ENCODE results near the gene PRKCH.

PRKCH gene

DNA sequence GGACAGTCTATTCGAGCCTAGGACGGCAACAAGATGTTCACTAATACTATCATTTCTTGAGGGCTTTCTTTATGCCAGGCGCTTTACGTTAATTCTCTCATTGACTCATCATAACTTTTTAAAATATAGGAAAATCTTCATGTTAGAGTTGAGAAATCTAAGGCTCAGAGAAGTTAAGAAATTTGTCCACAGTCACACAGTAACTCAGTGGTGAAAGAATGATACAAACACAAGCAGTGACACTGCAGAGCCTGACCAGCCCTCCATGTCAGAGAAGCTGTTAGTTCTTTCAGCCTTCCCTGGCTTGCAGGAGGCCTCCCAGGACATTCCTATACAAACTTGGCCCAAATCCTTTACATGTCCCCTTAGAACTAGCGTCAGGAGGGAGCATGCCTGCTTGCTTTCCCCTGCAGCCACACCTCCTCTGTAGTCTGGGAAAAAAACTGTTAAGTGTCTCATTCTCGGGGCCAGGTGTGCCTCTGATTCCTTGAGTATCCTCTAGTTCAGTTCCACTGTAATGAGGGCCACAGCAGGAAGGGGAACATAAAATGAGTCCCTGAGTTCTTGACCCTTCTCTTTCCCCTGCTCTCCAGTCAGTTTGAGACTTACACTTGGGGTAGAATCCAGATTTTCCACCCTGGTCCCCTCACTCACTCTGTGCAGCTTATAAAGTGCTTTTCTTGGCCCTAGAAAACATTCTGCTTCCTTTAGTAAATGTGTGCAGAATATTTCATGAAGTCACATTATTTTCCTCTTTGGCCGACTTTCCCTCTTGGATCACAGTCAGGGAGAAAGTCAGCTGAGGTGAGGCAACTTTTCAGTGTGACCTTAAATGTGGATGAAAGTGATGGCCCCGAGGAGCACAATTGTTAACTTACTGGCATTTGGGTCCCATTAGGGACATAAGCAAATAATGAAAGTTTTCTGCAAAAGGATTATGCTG is 221.7 kb downstream of the PRKCH start:
- TF ChIP-seq POLR2AphosphoS5 (IDR thresholded peaks at IDR 0.05; ENCODE audit: low read depth): no peak
- no peak for TF ChIP-seq GABPA (IDR thresholded peaks at IDR 0.05; ENCODE audit: low read depth)
- TF ChIP-seq, protein P1, sequence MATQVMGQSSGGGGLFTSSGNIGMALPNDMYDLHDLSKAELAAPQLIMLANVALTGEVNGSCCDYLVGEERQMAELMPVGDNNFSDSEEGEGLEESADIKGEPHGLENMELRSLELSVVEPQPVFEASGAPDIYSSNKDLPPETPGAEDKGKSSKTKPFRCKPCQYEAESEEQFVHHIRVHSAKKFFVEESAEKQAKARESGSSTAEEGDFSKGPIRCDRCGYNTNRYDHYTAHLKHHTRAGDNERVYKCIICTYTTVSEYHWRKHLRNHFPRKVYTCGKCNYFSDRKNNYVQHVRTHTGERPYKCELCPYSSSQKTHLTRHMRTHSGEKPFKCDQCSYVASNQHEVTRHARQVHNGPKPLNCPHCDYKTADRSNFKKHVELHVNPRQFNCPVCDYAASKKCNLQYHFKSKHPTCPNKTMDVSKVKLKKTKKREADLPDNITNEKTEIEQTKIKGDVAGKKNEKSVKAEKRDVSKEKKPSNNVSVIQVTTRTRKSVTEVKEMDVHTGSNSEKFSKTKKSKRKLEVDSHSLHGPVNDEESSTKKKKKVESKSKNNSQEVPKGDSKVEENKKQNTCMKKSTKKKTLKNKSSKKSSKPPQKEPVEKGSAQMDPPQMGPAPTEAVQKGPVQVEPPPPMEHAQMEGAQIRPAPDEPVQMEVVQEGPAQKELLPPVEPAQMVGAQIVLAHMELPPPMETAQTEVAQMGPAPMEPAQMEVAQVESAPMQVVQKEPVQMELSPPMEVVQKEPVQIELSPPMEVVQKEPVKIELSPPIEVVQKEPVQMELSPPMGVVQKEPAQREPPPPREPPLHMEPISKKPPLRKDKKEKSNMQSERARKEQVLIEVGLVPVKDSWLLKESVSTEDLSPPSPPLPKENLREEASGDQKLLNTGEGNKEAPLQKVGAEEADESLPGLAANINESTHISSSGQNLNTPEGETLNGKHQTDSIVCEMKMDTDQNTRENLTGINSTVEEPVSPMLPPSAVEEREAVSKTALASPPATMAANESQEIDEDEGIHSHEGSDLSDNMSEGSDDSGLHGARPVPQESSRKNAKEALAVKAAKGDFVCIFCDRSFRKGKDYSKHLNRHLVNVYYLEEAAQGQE (IDR thresholded peaks at IDR 0.05; ENCODE audit: insufficient replicate concordance, low read depth): no peak

DNA sequence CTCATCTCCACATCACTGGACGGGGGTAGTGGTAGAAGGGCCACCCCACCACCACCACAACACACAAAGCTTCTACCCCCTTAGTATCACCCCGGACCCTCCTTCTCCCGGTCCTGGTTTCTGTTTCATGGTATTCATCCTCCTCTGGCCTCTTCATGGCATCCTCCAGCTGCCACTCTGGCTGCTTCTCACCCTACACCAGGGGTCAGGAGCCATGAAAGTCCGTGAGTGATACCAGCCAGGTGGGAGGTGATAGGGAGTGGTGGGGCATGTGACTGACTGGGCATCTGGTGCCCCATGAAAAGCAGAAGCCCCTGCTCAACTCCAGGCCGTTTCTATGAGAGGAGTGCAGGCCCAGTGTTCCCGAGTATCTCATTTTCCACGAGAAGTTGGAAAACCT is 222.6 kb downstream of the PRKCH start:
- Histone ChIP-seq H3K27me3 (ENCODE audit: insufficient read depth, poor library complexity, severe bottlenecking) (no peaks in the 10 kb centered on the region), H3K4me3 (replicated peaks; ENCODE audit: insufficient read depth, low read length) (no peak overlapping the region), H3K27ac (replicated peaks) (no peak overlapping the region)
- no peak for DNase-seq (ENCODE audit: low read depth in 1 of 2, low spot score in 1 of 2)
- TF ChIP-seq, protein P2, sequence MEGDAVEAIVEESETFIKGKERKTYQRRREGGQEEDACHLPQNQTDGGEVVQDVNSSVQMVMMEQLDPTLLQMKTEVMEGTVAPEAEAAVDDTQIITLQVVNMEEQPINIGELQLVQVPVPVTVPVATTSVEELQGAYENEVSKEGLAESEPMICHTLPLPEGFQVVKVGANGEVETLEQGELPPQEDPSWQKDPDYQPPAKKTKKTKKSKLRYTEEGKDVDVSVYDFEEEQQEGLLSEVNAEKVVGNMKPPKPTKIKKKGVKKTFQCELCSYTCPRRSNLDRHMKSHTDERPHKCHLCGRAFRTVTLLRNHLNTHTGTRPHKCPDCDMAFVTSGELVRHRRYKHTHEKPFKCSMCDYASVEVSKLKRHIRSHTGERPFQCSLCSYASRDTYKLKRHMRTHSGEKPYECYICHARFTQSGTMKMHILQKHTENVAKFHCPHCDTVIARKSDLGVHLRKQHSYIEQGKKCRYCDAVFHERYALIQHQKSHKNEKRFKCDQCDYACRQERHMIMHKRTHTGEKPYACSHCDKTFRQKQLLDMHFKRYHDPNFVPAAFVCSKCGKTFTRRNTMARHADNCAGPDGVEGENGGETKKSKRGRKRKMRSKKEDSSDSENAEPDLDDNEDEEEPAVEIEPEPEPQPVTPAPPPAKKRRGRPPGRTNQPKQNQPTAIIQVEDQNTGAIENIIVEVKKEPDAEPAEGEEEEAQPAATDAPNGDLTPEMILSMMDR (IDR thresholded peaks at IDR 0.05; ENCODE audit: insufficient read depth, low read length): no peak
- TF ChIP-seq POLR2AphosphoS5 (IDR thresholded peaks at IDR 0.05; ENCODE audit: low read depth): no peak
- no peak for TF ChIP-seq SPI1 (IDR thresholded peaks at IDR 0.05; ENCODE audit: borderline replicate concordance, low read depth)
- no peak for TF ChIP-seq GABPA (IDR thresholded peaks at IDR 0.05; ENCODE audit: low read depth)
- TF ChIP-seq, protein P1 (IDR thresholded peaks at IDR 0.05; ENCODE audit: insufficient replicate concordance, low read depth): no peak

More for the DNA sequence above, 221.7 kb downstream of the PRKCH start:
- no peak overlapping the region for H3K4me3 ChIP-seq (replicated peaks; ENCODE audit: insufficient read depth, low read length)
- no peaks in the 10 kb centered on the region for H3K27me3 ChIP-seq (ENCODE audit: insufficient read depth, poor library complexity, severe bottlenecking)
- no peak for DNase-seq (ENCODE audit: low read depth in 1 of 2, low spot score in 1 of 2)
- no peak overlapping the region for H3K27ac ChIP-seq (replicated peaks)

DNA sequence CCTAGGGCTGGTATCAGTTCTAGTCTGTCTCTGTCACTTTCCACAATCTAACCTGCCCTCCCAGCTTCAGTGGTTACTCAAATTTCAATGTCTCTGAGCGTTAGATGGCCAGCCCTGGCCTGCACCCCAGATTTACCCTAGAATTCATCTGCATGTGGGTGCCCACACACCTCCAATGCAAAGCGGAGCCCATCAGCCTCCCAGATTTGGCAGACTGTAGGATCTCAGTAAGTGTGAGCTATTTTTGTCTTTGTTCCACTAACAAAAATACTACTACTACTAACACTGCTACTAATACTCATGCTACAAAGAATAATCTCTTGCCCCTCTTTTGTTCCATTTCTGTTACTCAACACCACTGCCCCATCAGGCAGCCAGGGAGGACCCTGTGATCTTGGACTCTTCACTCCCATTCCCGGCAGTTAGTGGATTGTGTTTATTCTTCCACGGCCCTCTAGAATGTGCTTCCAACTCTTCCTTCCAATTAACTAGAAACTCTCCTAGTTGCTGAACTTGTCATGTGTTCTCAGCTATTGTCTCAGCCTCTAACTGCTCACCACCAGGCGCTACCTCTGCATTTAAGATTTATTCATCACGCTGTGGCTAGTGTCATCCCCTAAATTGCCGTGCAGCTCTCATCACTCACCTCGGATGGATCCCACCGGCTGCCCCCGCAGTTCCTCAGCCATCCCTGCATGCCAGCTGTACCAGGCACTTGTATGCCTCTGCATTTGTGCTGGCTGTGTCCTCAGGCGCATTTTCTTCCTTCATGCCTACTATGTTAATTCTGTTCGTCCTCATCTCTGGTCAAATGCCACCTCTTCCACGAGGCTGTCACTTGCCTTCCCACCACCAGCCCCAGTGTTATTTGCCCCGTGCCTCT is 223.3 kb downstream of the PRKCH start:
- Histone ChIP-seq H3K27me3 (ENCODE audit: insufficient read depth, poor library complexity, severe bottlenecking) (no peaks in the 10 kb centered on the region), H3K27ac (replicated peaks) (no peak overlapping the region), H3K4me3 (replicated peaks; ENCODE audit: insufficient read depth, low read length) (no peak overlapping the region)
- TF ChIP-seq SPI1 (IDR thresholded peaks at IDR 0.05; ENCODE audit: borderline replicate concordance, low read depth) (no peak), POLR2AphosphoS5 (IDR thresholded peaks at IDR 0.05; ENCODE audit: low read depth) (no peak)
- TF ChIP-seq, protein P2 (IDR thresholded peaks at IDR 0.05; ENCODE audit: insufficient read depth, low read length): no peak
- TF ChIP-seq, protein P1 (IDR thresholded peaks at IDR 0.05; ENCODE audit: insufficient replicate concordance, low read depth): no peak
- DNase-seq (ENCODE audit: low read depth in 1 of 2, low spot score in 1 of 2): no peak
